Measurements from ENCODE around the gene ERI3. TPM values are rescaled to one million over a fixed set of nuclear protein-coding genes. Genes with fewer than 3 reads are reported as not detected.

ERI3 gene
- total RNA-seq, 1 experiment from 2014 or later, result 83.4 TPM

DNA sequence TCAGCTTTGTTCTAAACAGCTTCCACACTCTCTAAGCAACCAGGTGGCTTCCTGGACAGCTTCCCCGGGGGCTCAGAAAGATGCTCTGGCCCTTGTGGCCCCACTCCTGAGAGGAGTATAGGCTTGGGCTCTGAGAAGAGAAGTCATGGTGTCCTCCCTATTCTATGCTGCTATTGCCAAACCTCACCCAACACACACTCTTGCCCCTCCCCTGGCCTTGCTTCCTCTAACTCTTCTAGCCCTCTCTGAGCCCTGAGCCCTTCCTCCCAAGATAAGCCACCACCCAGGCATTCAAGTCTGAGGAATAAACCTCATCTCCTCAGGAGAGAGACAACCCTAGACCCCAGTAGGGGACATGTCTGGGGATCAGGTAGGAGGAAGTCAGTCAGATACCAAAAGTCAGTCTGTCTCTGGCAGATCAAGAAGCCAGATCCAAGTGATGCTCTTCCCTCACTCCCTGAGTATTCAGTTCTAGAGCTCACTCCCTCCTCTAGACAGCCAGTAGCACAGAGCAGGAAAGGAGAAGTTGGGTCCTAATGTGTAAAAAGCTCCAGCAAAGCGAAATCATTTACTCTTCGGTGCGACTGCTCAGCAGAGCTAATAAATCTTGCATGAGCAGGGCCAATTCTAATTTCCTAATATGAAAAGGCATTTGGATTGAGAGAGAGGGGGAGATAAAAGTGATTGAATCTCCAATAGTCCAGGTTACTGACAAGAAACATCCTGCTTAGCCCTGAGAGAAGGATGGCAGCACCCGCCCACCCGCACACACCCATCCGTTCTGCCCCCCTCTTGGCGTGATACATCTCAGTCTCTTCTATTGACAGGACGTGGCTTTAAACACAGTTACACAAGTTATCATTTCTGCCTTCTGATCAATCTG lies 91.2 kb downstream of the ERI3 start:
- no peak for DNase-seq (ENCODE audit: unreplicated experiment)
- H3K36me3 Mint-ChIP-seq (ENCODE audit: insufficient read depth, unreplicated experiment), result peaks cover 30% of the 10 kb centered on the region
- ChIA-PET POLR2A (interaction anchor here (0.7 kb wide), 1 partner anchor 28 kb away, joined by 3 read pairs; no protein-coding TSS in a partner anchor), CTCF (interaction anchor here (0.7 kb wide), 1 partner anchor 12 kb away, joined by 3 read pairs; no protein-coding TSS in a partner anchor)
- TF ChIP-seq, protein P1, sequence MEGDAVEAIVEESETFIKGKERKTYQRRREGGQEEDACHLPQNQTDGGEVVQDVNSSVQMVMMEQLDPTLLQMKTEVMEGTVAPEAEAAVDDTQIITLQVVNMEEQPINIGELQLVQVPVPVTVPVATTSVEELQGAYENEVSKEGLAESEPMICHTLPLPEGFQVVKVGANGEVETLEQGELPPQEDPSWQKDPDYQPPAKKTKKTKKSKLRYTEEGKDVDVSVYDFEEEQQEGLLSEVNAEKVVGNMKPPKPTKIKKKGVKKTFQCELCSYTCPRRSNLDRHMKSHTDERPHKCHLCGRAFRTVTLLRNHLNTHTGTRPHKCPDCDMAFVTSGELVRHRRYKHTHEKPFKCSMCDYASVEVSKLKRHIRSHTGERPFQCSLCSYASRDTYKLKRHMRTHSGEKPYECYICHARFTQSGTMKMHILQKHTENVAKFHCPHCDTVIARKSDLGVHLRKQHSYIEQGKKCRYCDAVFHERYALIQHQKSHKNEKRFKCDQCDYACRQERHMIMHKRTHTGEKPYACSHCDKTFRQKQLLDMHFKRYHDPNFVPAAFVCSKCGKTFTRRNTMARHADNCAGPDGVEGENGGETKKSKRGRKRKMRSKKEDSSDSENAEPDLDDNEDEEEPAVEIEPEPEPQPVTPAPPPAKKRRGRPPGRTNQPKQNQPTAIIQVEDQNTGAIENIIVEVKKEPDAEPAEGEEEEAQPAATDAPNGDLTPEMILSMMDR (IDR thresholded peaks at IDR 0.05; ENCODE audit: unreplicated experiment), result no peak
- H3K27me3 Mint-ChIP-seq (ENCODE audit: insufficient read depth, unreplicated experiment), result no peaks in the 10 kb centered on the region
- intact Hi-C loops (cut with micrococcal nuclease), result no loop called here
- peaks cover 11% of the 10 kb centered on the region for H3K4me1 Mint-ChIP-seq (ENCODE audit: insufficient read depth, unreplicated experiment)
- H3K4me3 Mint-ChIP-seq (ENCODE audit: unreplicated experiment), result no peak overlapping the region
- H3K9me3 Mint-ChIP-seq (ENCODE audit: unreplicated experiment), result no peaks in the 10 kb centered on the region
- BruUV-seq (replicated peaks), result no TSS peak
- H3K27ac Mint-ChIP-seq (ENCODE audit: low read depth, unreplicated experiment), result peak overlapping the region; percentile 37

DNA sequence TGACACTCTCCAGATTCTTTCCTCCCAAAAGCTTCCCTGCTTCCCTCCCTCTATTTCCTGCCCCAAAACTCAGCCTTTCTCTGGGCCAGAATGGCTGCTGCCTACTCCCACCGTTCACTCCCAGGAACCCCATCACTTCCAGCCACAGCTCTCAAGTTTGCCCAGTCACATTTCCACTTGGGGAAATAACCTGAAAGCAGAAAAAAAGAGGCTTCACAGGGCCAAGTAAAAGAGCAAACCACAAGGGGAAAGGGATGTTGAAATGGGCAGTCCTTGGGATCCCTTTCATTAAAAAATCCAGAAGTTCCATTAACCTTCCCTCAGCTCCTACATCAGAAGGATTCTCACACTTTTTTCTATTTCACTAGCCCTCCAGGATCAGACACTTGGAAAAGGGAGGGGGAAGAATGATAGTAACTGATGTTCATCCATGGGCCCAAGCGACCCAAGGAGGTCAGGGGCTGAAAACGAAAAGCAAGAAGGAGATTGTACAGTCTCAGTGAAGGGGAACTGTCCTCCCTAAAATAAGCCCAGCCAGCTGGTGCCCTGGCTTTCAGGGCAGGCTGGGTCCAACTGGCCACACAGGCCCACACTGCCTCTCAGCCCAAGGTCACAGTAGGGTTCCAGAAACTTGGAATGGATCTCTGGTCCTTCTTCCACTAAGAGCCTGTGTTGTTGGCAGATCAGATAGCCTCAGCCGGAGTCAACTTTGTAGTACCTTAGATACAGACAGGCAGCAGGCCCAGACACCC lies 92.1 kb downstream of the ERI3 start:
- Mint-ChIP-seq H3K27ac (ENCODE audit: low read depth, unreplicated experiment) (peak overlapping the region; percentile 37), H3K4me3 (ENCODE audit: unreplicated experiment) (no peak overlapping the region), H3K9me3 (ENCODE audit: unreplicated experiment) (no peaks in the 10 kb centered on the region), H3K27me3 (ENCODE audit: insufficient read depth, unreplicated experiment) (no peaks in the 10 kb centered on the region), H3K4me1 (ENCODE audit: insufficient read depth, unreplicated experiment) (peaks cover 11% of the 10 kb centered on the region), H3K36me3 (ENCODE audit: insufficient read depth, unreplicated experiment) (peaks cover 23% of the 10 kb centered on the region)
- TF ChIP-seq, protein P1 (IDR thresholded peaks at IDR 0.05; ENCODE audit: unreplicated experiment), result no peak
- ChIA-PET CTCF (interaction anchor here (0.7 kb wide), 1 partner anchor 13 kb away, joined by 3 read pairs; no protein-coding TSS in a partner anchor), POLR2A (interaction anchor here (0.7 kb wide), 1 partner anchor 37 kb away, joined by 3 read pairs; no protein-coding TSS in a partner anchor)
- no TSS peak for BruUV-seq (replicated peaks)
- intact Hi-C loops (cut with micrococcal nuclease), result no loop called here
- DNase-seq (ENCODE audit: unreplicated experiment), result no peak

DNA sequence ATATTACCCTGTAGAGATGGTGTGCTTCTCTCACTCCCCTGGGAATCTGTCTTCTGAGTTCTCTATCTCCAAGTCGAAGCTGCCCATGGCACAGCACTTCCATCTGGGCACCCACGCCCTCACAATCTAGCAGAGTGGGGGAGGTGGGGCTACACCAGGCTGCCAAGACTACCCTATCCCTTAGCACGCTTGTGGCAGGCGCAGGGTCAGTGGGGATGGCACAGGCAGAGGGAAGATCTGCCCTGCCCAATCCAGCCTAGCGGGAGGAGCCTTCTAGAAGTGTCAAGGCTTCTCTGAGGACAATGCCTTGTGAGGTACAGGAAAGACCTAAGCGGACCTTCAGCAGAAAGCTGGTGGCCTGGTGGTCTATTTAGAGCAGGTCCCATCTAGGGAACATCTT lies 92.6 kb downstream of the ERI3 start:
- no TSS peak for BruUV-seq (replicated peaks)
- ChIA-PET CTCF (interaction anchor here (0.6 kb wide), 1 partner anchor 373 kb away, joined by 3 read pairs; no protein-coding TSS in a partner anchor), POLR2A (interaction anchor here (0.7 kb wide), 1 partner anchor 37 kb away, joined by 3 read pairs; no protein-coding TSS in a partner anchor)
- TF ChIP-seq, protein P1 (IDR thresholded peaks at IDR 0.05; ENCODE audit: unreplicated experiment), result no peak
- Mint-ChIP-seq H3K4me3 (ENCODE audit: unreplicated experiment) (no peak overlapping the region), H3K4me1 (ENCODE audit: insufficient read depth, unreplicated experiment) (peaks cover 11% of the 10 kb centered on the region), H3K27ac (ENCODE audit: low read depth, unreplicated experiment) (no peak overlapping the region), H3K27me3 (ENCODE audit: insufficient read depth, unreplicated experiment) (no peaks in the 10 kb centered on the region), H3K36me3 (ENCODE audit: insufficient read depth, unreplicated experiment) (peaks cover 29% of the 10 kb centered on the region), H3K9me3 (ENCODE audit: unreplicated experiment) (no peaks in the 10 kb centered on the region)
- DNase-seq (ENCODE audit: unreplicated experiment), result no peak
- intact Hi-C loops (cut with micrococcal nuclease), result no loop called here

DNA sequence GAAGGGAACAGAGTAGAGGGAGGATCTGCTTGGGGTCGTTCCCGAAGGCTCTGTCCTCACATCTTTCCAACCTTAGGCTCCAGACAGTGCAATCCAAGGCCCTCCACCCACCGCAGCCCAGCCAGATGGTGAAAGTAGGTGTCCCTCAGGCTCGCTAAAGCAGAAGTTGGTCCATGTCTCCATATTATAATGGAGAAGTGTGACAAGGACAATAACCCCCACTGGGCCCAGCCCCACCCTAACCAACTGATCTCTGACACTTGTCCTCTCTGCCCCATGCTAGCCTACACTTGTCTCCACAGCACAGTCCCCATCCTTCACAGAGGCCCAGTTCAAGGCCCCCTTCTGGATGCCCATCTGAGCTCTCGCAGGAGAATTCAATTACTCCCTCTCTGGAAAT lies 93.1 kb downstream of the ERI3 start:
- Mint-ChIP-seq H3K27ac (ENCODE audit: low read depth, unreplicated experiment) (no peak overlapping the region), H3K4me1 (ENCODE audit: insufficient read depth, unreplicated experiment) (peaks cover 11% of the 10 kb centered on the region), H3K27me3 (ENCODE audit: insufficient read depth, unreplicated experiment) (no peaks in the 10 kb centered on the region), H3K9me3 (ENCODE audit: unreplicated experiment) (no peaks in the 10 kb centered on the region), H3K4me3 (ENCODE audit: unreplicated experiment) (no peak overlapping the region), H3K36me3 (ENCODE audit: insufficient read depth, unreplicated experiment) (peaks cover 30% of the 10 kb centered on the region)
- TF ChIP-seq, protein P1 (IDR thresholded peaks at IDR 0.05; ENCODE audit: unreplicated experiment), result no peak
- ChIA-PET CTCF (interaction anchor here (0.6 kb wide), 1 partner anchor 374 kb away, joined by 3 read pairs; no protein-coding TSS in a partner anchor), POLR2A (no interaction called here)
- intact Hi-C loops (cut with micrococcal nuclease), result no loop called here
- BruUV-seq (replicated peaks), result no TSS peak
- no peak for DNase-seq (ENCODE audit: unreplicated experiment)
